ENCODE results near the gene PRDM16.

GRCh38 chr1:3369446-3370076, 300.6 kb downstream of the PRDM16 start:
- no peak for TF ChIP-seq CTCF (conservative IDR thresholded peaks at IDR 0.05; ENCODE audit: low read depth, low read length)
- no peak for TF ChIP-seq CHD1 (IDR thresholded peaks at IDR 0.05; ENCODE audit: low read depth, low read length)
